ENCODE data around the gene CEACAM4. TPM values are rescaled to one million over a fixed set of nuclear protein-coding genes. Genes with fewer than 3 reads are reported as not detected.

Gene CEACAM4
- total and polyA plus RNA-seq, 4 donors, result 0.63 to 2.2 (median 0.80) TPM

- TF ChIP-seq CTCF (IDR thresholded peaks at IDR 0.05; ENCODE audit: low read depth, low read length, missing input control), result no peak
- no peak for TF ChIP-seq EGR1 (IDR thresholded peaks at IDR 0.05; ENCODE audit: low read depth in 2 of 2)
- no peak for TF ChIP-seq NR2F2 (IDR thresholded peaks at IDR 0.05)
- TF ChIP-seq ATF3 (IDR thresholded peaks at IDR 0.05), result no peak
- TF ChIP-seq GABPA (IDR thresholded peaks at IDR 0.05 in 1 of 2, conservative IDR thresholded peaks at IDR 0.05 in 1 of 2), result no peak
Observed at GRCh38 chr19:41578886-41579285, 48.0 kb downstream of the CEACAM4 start (continued).

GRCh38 chr19:41577833-41578232 lies 49.0 kb downstream of the CEACAM4 start:
- H3K9me3 ChIP-seq (ENCODE audit: control insufficient read depth in 4 of 4, low read length in 3 of 4), result peaks cover 0 to 5% (median 0%) of the 10 kb centered on the region in 4 donors
- no peaks in the 10 kb centered on the region for H3K36me3 ChIP-seq (ENCODE audit: control insufficient read depth in 4 of 4, insufficient read depth in 3 of 4, low read depth in 1 of 4, low read length in 3 of 4)
- no peak for DNase-seq (ENCODE audit: low spot score)
- WGBS, result 53% methylated on average over 2 of the region's 2 CpGs
- H3K27me3 ChIP-seq (ENCODE audit: control insufficient read depth in 4 of 4, insufficient read depth in 4 of 4, low read length in 3 of 4), result peaks cover 0 to 3% (median 0%) of the 10 kb centered on the region in 4 donors
- TF ChIP-seq ATF3 (IDR thresholded peaks at IDR 0.05) (no peak), YY1 (IDR thresholded peaks at IDR 0.05) (no peak), HNF4G (IDR thresholded peaks at IDR 0.05) (no peak), RXRA (IDR thresholded peaks at IDR 0.05) (no peak), HNF4A (conservative IDR thresholded peaks at IDR 0.05) (no peak), ZBTB33 (IDR thresholded peaks at IDR 0.05) (no peak), TAF1 (conservative IDR thresholded peaks at IDR 0.05) (no peak), NR2F2 (IDR thresholded peaks at IDR 0.05) (no peak)
- no peak overlapping the region for H3K4me3 ChIP-seq (ENCODE audit: low read depth in 1 of 3, low read length in 3 of 3)
- H3K9ac ChIP-seq (ENCODE audit: low read depth in 1 of 2, low read length in 2 of 2), result no peak overlapping the region
- H3K4me1 ChIP-seq (ENCODE audit: control insufficient read depth in 4 of 4, insufficient read depth in 4 of 4, low read length in 3 of 4), result no peaks in the 10 kb centered on the region
- no peak overlapping the region for H3K27ac ChIP-seq (ENCODE audit: low read depth in 1 of 2, low read length in 2 of 2)

- Histone ChIP-seq H3K9me3 (ENCODE audit: control insufficient read depth in 4 of 4, low read length in 3 of 4) (peaks cover 0 to 3% (median 0%) of the 10 kb centered on the region in 4 donors), H3K27me3 (ENCODE audit: control insufficient read depth in 4 of 4, insufficient read depth in 4 of 4, low read length in 3 of 4) (peaks cover 0 to 3% (median 0%) of the 10 kb centered on the region in 4 donors), H3K36me3 (ENCODE audit: control insufficient read depth in 4 of 4, insufficient read depth in 3 of 4, low read depth in 1 of 4, low read length in 3 of 4) (no peaks in the 10 kb centered on the region), H3K27ac (ENCODE audit: low read depth in 1 of 2, low read length in 2 of 2) (no peak overlapping the region), H3K4me1 (ENCODE audit: control insufficient read depth in 4 of 4, insufficient read depth in 4 of 4, low read length in 3 of 4) (no peaks in the 10 kb centered on the region), H3K4me3 (ENCODE audit: low read depth in 1 of 3, low read length in 3 of 3) (no peak overlapping the region), H3K9ac (ENCODE audit: low read depth in 1 of 2, low read length in 2 of 2) (no peak overlapping the region)
- no peak for TF ChIP-seq EGR1 (IDR thresholded peaks at IDR 0.05; ENCODE audit: low read depth in 2 of 2)
- no peak for TF ChIP-seq HNF4G (IDR thresholded peaks at IDR 0.05)
- TF ChIP-seq HNF4A (conservative IDR thresholded peaks at IDR 0.05), result no peak
- TF ChIP-seq REST (IDR thresholded peaks at IDR 0.05), result no peak
- no peak for TF ChIP-seq YY1 (IDR thresholded peaks at IDR 0.05)
- no peak for TF ChIP-seq RXRA (IDR thresholded peaks at IDR 0.05)
- TF ChIP-seq FOXA2 (IDR thresholded peaks at IDR 0.05), result no peak
- TF ChIP-seq ATF3 (IDR thresholded peaks at IDR 0.05), result no peak
- no peak for TF ChIP-seq MAX (IDR thresholded peaks at IDR 0.05)
- TF ChIP-seq FOXA1 (IDR thresholded peaks at IDR 0.05), result no peak
- TF ChIP-seq NR2F2 (IDR thresholded peaks at IDR 0.05), result no peak
- no peak for TF ChIP-seq SP1 (IDR thresholded peaks at IDR 0.05)
- TF ChIP-seq CTCF (IDR thresholded peaks at IDR 0.05; ENCODE audit: low read depth, low read length, missing input control), result no peak
- no peak for TF ChIP-seq TAF1 (conservative IDR thresholded peaks at IDR 0.05)
- WGBS, result 72% methylated on average over 19 of the region's 19 CpGs
- DNase-seq (ENCODE audit: low spot score), result no peak
Observed at GRCh38 chr19:41577144-41577830, 49.6 kb downstream of the CEACAM4 start.

All from liver (tissue), 9 donors.